Hippocampal formation (tissue), 2 donors: ENCODE measurements around the gene APMAP.
A peak's percentile ranks its signal among the peaks of the same experiment; 100 is the strongest.

Experiments used
- DNase-seq, 2 donors: peaks; one replicate each; lab custom pipeline; 2025; lab: John Stamatoyannopoulos, UW

The APMAP gene

GRCh38 chr20:24987873-24988835, 4.4 kb downstream of the APMAP start:
- DNase-seq, result no peak

GRCh38 chr20:24987244-24987643, 5.3 kb downstream of the APMAP start:
- DNase-seq, result no peak

- no peak for DNase-seq
Measured at GRCh38 chr20:24986436-24987015, 6.0 kb downstream of the APMAP start.

GRCh38 chr20:24985802-24986201, 6.7 kb downstream of the APMAP start:
- DNase-seq, result no peak

GRCh38 chr20:24984961-24985640, 7.5 kb downstream of the APMAP start:
- no peak for DNase-seq

- no peak for DNase-seq
Measured at GRCh38 chr20:24983896-24984295, 8.7 kb downstream of the APMAP start.

GRCh38 chr20:24981790-24982189, 10.8 kb downstream of the APMAP start:
- peak in 1 of 2 donors; percentile 44 for DNase-seq

GRCh38 chr20:24981282-24981681, 11.3 kb downstream of the APMAP start:
- DNase-seq, result no peak

GRCh38 chr20:24980291-24981053, 12.1 kb downstream of the APMAP start:
- no peak for DNase-seq

- DNase-seq, result no peak
Measured at GRCh38 chr20:24979036-24979960, 13.3 kb downstream of the APMAP start.

GRCh38 chr20:24978513-24978912, 14.0 kb downstream of the APMAP start:
- DNase-seq, result peak; percentile 63 to 77

GRCh38 chr20:24977797-24978196, 14.8 kb downstream of the APMAP start:
- peak in 1 of 2 donors; percentile 63 for DNase-seq

- DNase-seq, result no peak
Measured at GRCh38 chr20:24977336-24977735, 15.2 kb downstream of the APMAP start.

GRCh38 chr20:24972341-24972740, 20.2 kb downstream of the APMAP start:
- DNase-seq, result no peak

- DNase-seq, result no peak
Measured at GRCh38 chr20:24971376-24972101, 21.0 kb downstream of the APMAP start.

GRCh38 chr20:24970754-24971153, 21.8 kb downstream of the APMAP start:
- DNase-seq, result no peak

- DNase-seq, result no peak
Measured at GRCh38 chr20:24970030-24970553, 22.5 kb downstream of the APMAP start.

GRCh38 chr20:24969186-24970029, 23.1 kb downstream of the APMAP start:
- no peak for DNase-seq

GRCh38 chr20:24968278-24968800, 24.2 kb downstream of the APMAP start:
- DNase-seq, result no peak
